IPS-NIHi7 (cell line): ENCODE measurements around the gene NOP9.
"Not testable (repeated sequence)": the region's sequence is repeated elsewhere in the genome, so short reads cannot be mapped to it uniquely, and the experiment has no call there.

ENCODE experiments used
- DNase-seq: peaks from one replicate; pipeline ENCODE4 v3.0.0; 2012; ENCODE audit warnings: mixed read lengths; ENCODE audit errors: extremely low spot score

NOP9 gene

DNA sequence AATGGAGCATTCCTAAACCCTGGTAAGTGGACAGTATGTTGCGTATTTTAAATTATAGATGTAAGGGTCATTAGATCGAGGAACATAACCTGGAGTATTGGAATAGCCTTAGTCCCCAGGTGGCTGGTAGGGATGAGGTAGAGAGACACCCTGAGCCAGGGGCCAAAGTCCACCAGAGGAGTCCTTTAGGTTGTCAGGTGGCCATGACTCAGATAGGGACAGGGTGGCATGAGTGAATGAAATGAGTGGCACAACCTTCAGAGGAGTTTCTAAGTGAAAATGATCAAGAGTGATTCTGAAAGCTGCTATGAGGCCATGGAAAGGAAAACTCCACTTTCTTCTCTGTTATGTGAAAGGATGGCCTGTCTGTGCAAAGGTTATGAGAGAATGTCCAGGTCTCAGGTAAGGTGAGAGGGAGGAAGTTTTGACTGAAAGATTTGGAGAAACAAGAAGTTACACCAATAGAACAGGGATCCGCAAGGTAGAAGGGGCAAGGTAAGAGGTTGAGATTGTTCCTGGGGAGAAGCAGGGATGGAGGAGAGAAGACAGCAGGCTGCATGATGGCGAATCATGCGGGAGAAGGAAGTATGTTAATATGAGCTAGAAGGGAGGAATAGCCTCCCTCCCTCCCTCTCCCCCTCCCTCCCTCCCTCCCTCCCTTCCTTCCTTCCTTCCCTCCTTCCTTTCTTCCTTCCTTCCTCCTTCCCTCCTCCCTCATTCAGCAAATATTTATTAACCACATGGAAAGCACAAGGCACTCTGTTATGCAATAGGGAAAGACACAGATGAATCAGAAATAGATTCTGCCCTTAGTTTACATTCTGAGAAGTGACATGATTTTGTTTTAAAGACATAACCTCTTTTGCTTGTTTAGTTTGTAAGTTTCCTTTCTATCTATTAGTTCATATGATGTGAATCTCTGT, 54.2 kb downstream of the NOP9 start:
- no peak for DNase-seq

DNA sequence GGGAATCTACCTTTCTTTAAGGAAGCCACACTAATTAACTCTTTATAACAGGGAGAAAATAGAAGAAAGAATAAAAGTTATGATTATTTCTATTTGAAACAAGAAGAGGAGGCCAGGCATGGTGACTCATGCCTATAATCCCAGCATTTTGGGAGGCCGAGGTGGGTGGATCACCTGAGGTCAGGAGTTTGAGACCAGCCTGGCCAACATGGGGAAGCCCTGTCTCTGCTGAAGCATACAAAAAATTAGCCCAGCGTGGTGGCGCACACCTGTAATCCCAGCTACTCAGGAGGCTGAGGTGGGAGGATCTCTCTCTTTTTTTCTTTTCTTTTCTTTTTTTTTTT, 54.8 kb downstream of the NOP9 start:
- not testable (repeated sequence) for DNase-seq

DNA sequence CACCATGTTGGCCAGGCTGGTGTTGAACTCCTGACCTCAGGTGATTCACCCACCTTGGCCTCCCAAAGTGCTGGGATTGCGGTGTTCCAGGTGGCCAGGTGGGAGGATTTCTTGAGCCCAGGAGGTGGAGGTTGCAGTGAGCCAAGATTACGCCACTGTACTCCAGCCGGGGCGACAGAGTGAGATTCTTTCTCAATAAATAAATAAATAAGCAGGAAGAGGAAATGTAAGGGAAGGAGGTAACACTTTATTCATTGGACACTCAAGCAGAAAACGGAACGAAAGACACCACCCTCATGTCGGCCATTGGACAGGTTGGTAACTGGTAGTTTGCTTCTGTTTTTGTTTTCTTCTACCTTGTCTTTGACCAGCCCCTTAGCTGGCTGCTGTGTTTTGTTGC, 55.4 kb downstream of the NOP9 start:
- no peak for DNase-seq

DNA sequence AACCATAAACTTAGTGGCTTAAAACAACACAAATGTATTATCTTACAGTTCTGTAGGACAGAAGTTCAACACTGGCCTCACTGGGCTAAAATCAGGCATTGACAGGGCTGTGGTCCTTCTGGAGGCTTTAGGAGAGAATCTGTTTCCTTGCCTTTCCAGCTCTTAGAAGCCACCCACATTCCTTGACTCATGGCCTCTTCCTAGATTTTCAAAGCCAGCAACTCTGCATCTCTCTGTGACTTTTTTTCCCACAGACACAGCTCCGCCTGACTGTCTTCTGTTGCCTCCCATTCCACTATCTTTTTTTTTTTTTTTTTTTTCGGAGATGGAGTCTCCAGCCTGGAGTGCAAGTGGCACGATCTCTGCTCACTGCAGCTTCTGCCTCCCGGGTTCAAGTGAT, 56.6 kb downstream of the NOP9 start:
- no peak for DNase-seq
